GM13976 (cell line): ENCODE results near the gene KCNK4.

ENCODE experiments used
- DNase-seq: peaks from one replicate; pipeline ENCODE4 v3.0.0; 2012; ENCODE audit warnings: low spot score
- CTCF ChIP-seq: IDR thresholded peaks from 2 replicates; pipeline ENCODE4 v1.5.1; 2012; ENCODE audit warnings: borderline replicate concordance, mild to moderate bottlenecking; ENCODE audit not compliant: insufficient read depth; ENCODE audit errors: extremely low read depth, missing control alignments, control extremely low read depth
- in situ Hi-C: fragments of 300-500 bp; cut with MboI; formaldehyde crosslinking; loops from one replicate; pipeline ENCODE4 v1.12.0; 2022; ENCODE audit warnings: low sequenced_read_pairs, mixed read lengths, inconsistent platforms; ENCODE audit not compliant: unreplicated experiment

Gene KCNK4

GRCh38 chr11:64253481-64253880 is 37.6 kb upstream of the KCNK4 start:
- TF ChIP-seq CTCF, result no peak
- in situ Hi-C loops, result no loop called here

GRCh38 chr11:64254326-64254725 is 36.8 kb upstream of the KCNK4 start:
- no peak for DNase-seq
- in situ Hi-C loops, result no loop called here
- no peak for TF ChIP-seq CTCF

More at GRCh38 chr11:64253481-64253880, 37.6 kb upstream of the KCNK4 start:
- DNase-seq, result no peak

GRCh38 chr11:64255135-64256128 is 35.7 kb upstream of the KCNK4 start:
- in situ Hi-C loops, result no loop called here
- DNase-seq, result no peak
- no peak for TF ChIP-seq CTCF

GRCh38 chr11:64256300-64256699 is 34.8 kb upstream of the KCNK4 start:
- in situ Hi-C loops, result no loop called here
- no peak for TF ChIP-seq CTCF
- DNase-seq, result no peak

- no peak for DNase-seq
- in situ Hi-C loops, result no loop called here
- TF ChIP-seq CTCF, result no peak
Measured at GRCh38 chr11:64258356-64258755, 32.7 kb upstream of the KCNK4 start.

GRCh38 chr11:64258946-64259532 is 32.1 kb upstream of the KCNK4 start:
- no peak for TF ChIP-seq CTCF
- no peak for DNase-seq
- in situ Hi-C loops, result no loop called here
